ENCODE data around the gene YBX2. TPM values are rescaled to one million over a fixed set of nuclear protein-coding genes. Genes with fewer than 3 reads are reported as not detected.
A peak's percentile ranks its signal among the peaks of the same experiment; 100 is the strongest.

YBX2 gene
- polyA plus RNA-seq, 1 experiment: 0.11 TPM

GRCh38 chr17:7327056-7327455, 32.6 kb upstream of the YBX2 start:
- peaks cover 30% of the 10 kb centered on the region for H3K36me3 ChIP-seq (ENCODE audit: control insufficient read depth, insufficient read depth, low read length)
- ChIA-PET CTCF (interaction anchor here (0.6 to 5.0 kb wide), 3 partner anchors 14 to 281 kb away, joined by 3 to 22 read pairs (median 4); no protein-coding TSS in a partner anchor), POLR2A (no interaction called here)
- H3K4me3 ChIP-seq (ENCODE audit: low read depth, low read length): no peak overlapping the region
- no peak for TF ChIP-seq CTCF (IDR thresholded peaks at IDR 0.05; ENCODE audit: insufficient read depth, low read depth, low read length)
- no peaks in the 10 kb centered on the region for H3K27me3 ChIP-seq (ENCODE audit: control insufficient read depth, insufficient read depth, low read length)
- DNase-seq (ENCODE audit: low read depth): no peak

GRCh38 chr17:7326186-7326585, 31.7 kb upstream of the YBX2 start:
- H3K27me3 ChIP-seq (ENCODE audit: control insufficient read depth, insufficient read depth, low read length): no peaks in the 10 kb centered on the region
- H3K36me3 ChIP-seq (ENCODE audit: control insufficient read depth, insufficient read depth, low read length): peaks cover 38% of the 10 kb centered on the region
- DNase-seq (ENCODE audit: low read depth): no peak
- H3K4me3 ChIP-seq (ENCODE audit: low read depth, low read length): no peak overlapping the region
- CTCF ChIA-PET: interaction anchor here (1.0 to 5.0 kb wide), 2 partner anchors 13 to 78 kb away, joined by 4 to 22 read pairs; no protein-coding TSS in a partner anchor
- POLR2A ChIA-PET: no interaction called here
- TF ChIP-seq CTCF (IDR thresholded peaks at IDR 0.05; ENCODE audit: insufficient read depth, low read depth, low read length): no peak

- no peak for TF ChIP-seq CTCF (IDR thresholded peaks at IDR 0.05; ENCODE audit: insufficient read depth, low read depth, low read length)
- Histone ChIP-seq H3K36me3 (ENCODE audit: control insufficient read depth, insufficient read depth, low read length) (peaks cover 47% of the 10 kb centered on the region), H3K4me3 (ENCODE audit: low read depth, low read length) (no peak overlapping the region), H3K27me3 (ENCODE audit: control insufficient read depth, insufficient read depth, low read length) (no peaks in the 10 kb centered on the region)
- ChIA-PET POLR2A (no interaction called here), CTCF (interaction anchor here (0.7 to 5.0 kb wide), 5 partner anchors 11 to 236 kb away, joined by 3 to 22 read pairs (median 11); partner anchors contain the start of genes ACAP1 and SENP3)
- DNase-seq (ENCODE audit: low read depth): no peak
Measured at GRCh38 chr17:7325031-7325528, 30.6 kb upstream of the YBX2 start.

GRCh38 chr17:7324438-7324779, 30.0 kb upstream of the YBX2 start:
- Histone ChIP-seq H3K36me3 (ENCODE audit: control insufficient read depth, insufficient read depth, low read length) (peaks cover 47% of the 10 kb centered on the region), H3K4me3 (ENCODE audit: low read depth, low read length) (no peak overlapping the region), H3K27me3 (ENCODE audit: control insufficient read depth, insufficient read depth, low read length) (no peaks in the 10 kb centered on the region)
- ChIA-PET POLR2A (no interaction called here), CTCF (interaction anchor here (0.7 to 5.0 kb wide), 5 partner anchors 11 to 236 kb away, joined by 3 to 22 read pairs (median 11); partner anchors contain the start of genes ACAP1 and SENP3)
- no peak for TF ChIP-seq CTCF (IDR thresholded peaks at IDR 0.05; ENCODE audit: insufficient read depth, low read depth, low read length)
- no peak for DNase-seq (ENCODE audit: low read depth)

- ChIA-PET POLR2A (no interaction called here), CTCF (interaction anchor here (0.6 to 5.0 kb wide), 7 partner anchors 11 to 237 kb away, joined by 3 to 22 read pairs (median 8); partner anchors contain the start of genes ACAP1 and SENP3)
- Histone ChIP-seq H3K36me3 (ENCODE audit: control insufficient read depth, insufficient read depth, low read length) (peaks cover 48% of the 10 kb centered on the region), H3K4me3 (ENCODE audit: low read depth, low read length) (no peak overlapping the region), H3K27me3 (ENCODE audit: control insufficient read depth, insufficient read depth, low read length) (no peaks in the 10 kb centered on the region)
- no peak for DNase-seq (ENCODE audit: low read depth)
- TF ChIP-seq CTCF (IDR thresholded peaks at IDR 0.05; ENCODE audit: insufficient read depth, low read depth, low read length): peak; percentile 92
Measured at GRCh38 chr17:7323731-7324437, 29.4 kb upstream of the YBX2 start.
